HG02870 (cell line): ENCODE measurements around the gene SYT3.

ENCODE experiments used
- ATAC-seq: cut with Tn5 transposase; IDR thresholded peaks from one replicate; pipeline ENCODE4 v1.9.1; 2021; ENCODE audit warnings: mild to moderate bottlenecking, moderate library complexity; ENCODE audit not compliant: unreplicated experiment

The SYT3 gene

GRCh38 chr19:50662651-50663481, 23.2 kb upstream of the SYT3 start:
- no peak for ATAC-seq

DNA sequence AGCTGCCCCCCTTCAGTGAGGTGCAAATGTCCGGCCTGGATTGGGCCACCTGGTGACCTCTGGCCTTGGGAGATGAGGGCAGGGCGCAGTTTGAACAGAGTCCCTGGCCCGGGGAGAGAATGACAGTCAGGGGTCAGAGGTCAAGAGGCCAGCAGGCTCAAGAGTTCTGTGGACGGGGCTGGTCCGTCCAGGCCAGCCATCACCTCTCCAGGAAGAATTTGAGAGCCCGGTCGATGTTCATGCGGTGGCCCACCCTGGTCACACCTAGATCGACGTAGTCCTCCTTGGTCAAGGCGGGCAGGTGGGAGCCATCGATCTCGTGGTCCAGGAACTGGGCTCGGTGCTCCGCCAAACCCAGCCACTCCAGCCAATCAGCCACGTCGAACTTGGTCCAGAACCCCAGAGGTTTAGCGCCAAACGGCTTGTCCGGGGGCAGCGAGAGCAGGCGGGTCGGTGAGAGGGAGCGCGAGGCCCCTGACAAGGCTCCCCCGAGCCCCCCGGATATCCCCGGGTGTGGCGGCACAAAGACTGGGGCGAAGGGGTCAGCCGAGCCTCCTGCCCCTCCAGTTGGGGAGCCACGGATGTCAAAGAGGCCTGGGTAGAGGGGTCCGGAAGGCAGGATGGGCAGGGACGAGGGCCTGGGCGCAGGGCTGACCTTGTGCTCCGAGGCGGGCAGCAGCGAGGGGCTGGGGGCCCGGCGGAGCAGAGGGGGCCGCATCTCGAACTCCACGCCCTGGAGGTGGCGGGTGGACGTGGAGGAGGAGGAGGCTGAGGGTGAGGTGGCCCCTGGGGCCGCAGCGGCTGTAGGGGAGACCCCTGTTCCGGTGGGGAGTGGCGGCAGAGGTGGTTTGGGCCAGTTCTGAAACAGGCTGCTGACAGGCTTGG, 22.3 kb upstream of the SYT3 start:
- ATAC-seq: no peak

DNA sequence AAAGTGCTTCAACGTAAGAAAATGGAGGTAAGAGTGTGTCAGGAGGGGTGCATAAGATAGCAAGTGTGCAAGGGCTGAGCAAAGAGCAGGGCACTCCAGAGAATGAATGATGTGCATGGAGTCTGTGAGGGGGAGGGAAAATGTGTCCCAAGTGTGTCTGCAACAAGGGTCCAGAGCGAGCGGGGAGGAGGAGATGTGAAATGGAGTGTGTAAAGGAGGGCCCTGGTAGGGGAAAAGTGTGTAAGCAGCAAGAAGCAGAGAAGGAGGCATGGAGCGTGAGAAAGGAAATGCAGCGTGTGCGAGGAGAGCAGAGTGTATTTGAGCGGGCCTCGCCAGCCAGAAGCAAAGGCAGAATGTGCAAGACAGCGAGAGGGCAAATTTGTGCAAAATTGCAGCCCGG, 21.3 kb upstream of the SYT3 start:
- no peak for ATAC-seq

DNA sequence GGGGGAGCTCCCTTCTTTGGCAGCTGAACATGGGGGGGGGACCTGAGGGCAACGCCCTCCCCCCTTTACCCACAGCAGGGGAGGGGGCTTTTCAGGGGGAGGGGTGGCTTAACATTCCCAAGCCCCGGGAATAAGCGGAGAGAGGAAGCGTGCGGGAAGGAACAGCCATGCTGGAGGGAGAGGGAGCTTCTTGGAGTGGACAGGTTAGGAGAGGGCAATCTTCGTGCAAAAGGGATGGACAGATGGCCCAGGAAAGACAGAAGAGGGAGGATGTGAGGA, 20.3 kb upstream of the SYT3 start:
- no peak for ATAC-seq

DNA sequence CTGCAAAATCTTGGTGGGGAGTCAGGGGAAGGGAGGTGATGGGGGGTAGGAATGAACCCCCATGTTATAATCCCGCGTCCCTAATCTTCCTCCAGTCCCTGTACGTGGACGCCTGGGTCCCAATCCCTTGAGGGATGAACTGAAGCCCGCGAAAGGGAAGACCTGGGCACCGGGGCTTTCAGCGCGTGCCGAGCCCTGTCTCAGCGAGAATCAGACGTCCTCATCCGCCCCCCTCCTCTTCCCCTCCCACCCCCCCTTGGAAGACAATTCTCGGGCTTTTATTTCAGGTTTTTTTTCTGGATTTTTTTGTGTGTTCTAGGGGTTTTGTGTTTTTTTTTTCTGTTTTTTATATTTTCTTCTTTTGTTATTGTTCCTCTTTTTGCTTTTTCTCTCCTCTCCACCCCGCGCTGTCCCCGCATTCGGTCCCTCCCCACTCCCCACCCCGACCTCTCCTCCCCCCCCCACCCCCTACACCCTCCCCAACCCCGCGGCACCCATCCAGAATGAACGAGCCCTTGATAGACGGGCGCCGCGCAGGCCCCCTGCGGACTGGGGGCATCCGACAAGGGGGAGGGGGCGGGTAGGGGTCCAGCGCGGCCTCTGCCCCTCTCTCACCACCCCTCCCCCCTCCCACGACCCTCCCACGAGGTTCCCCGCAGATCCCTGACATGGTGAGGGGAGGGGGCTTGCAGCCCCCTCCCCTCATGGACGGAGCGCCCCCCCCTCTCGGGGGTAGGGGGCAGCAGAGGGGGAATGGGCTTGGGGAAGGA, 19.8 kb upstream of the SYT3 start:
- no peak for ATAC-seq

- ATAC-seq: no peak
These were observed 19.0 kb upstream of the SYT3 start for GRCh38 chr19:50658441-50659317.

DNA sequence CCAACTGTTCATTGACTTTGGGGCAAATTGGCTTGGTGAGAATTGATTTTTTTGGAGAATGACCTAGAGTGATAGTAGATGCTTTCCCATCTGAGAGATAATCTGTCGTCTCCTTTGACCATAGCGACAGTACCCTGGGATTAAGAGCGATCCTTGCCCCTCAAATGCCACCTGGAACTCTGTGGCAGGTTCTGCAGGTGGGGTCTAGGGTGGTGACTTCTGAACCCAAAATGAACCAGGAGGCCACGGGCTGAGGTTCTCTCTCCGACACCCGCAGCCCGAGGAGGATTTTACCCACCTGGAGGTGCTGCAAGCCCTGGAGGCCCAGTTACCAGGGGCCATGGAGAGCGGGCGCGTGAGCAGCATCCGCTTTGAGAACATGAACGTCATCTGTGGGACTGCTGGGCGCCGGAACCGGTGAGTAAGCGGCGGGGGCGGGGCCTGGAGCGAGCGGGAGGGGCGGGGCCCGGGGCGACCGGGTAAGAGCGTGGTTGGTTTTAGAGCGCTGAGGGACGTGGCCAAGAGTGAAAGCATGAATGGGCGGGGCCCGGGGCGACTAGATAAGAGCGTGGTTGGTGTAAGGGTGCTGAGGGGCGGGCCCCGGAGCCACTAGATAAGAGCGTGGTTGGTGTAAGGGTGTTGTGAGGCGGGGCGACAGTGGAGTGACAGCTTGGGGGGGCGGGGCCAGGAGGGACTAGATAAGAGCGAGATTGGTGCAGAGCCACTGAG, 18.2 kb upstream of the SYT3 start:
- ATAC-seq: no peak

DNA sequence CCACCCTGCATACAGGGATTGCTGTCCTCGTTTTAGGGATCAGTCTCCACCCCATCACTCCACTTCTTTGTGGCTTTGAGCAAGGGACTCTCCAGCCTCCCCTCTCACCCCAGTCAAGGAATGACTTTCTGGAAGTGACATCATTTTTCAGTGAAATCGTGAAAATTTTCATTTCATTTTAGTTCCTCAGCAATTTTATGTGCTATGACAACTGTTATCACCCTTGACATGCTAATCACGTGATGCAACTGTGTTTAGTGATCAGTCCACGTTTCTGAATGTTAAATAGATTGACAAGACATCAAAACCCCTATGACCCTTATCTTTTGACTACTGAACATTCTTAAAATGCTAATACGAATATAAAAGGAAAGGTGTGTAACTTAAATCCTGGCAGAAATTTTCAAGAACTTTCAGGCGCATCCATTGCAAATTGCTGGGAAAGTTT, 17.6 kb upstream of the SYT3 start:
- ATAC-seq: no peak

DNA sequence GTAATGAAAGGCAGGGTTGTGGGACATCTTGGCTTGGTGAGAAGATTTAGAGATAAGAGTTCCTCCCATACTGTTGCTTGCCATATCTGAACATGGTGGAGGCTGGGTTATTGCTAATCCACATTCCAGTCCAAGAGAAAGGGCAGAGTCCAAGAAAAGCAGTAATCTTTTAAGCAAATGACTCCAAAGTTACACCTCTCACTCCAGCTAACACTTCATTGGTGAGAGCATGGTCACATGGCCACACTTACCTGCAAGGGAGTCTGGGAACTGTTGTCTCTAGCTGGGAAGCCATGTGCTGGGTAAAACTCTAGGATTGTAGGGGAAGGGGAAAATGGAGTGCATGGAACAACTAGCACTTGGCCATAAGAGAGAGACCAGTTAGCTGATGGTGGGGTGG, 15.2 kb upstream of the SYT3 start:
- no peak for ATAC-seq

- ATAC-seq: no peak
These were observed 13.0 kb upstream of the SYT3 start for GRCh38 chr19:50652722-50653121.

DNA sequence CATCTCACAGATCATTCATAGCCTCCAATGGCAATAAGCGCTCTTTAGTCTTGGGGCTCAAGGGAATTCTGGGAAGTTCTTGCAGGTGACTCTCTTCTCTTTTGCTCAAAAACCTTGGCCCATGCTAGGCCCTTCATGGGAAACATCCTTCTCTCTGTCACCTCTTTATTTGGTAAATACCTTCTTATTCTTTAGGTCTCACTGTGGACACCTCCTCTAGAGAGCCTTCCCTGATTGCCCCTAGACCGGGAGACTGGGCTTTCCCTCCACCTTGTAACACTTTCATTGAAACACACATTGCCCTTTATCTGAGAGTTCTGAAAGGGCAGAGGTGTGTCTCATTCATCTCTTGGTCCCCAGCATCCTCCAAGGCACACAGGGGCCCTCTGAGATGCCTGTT, 11.5 kb upstream of the SYT3 start:
- no peak for ATAC-seq

DNA sequence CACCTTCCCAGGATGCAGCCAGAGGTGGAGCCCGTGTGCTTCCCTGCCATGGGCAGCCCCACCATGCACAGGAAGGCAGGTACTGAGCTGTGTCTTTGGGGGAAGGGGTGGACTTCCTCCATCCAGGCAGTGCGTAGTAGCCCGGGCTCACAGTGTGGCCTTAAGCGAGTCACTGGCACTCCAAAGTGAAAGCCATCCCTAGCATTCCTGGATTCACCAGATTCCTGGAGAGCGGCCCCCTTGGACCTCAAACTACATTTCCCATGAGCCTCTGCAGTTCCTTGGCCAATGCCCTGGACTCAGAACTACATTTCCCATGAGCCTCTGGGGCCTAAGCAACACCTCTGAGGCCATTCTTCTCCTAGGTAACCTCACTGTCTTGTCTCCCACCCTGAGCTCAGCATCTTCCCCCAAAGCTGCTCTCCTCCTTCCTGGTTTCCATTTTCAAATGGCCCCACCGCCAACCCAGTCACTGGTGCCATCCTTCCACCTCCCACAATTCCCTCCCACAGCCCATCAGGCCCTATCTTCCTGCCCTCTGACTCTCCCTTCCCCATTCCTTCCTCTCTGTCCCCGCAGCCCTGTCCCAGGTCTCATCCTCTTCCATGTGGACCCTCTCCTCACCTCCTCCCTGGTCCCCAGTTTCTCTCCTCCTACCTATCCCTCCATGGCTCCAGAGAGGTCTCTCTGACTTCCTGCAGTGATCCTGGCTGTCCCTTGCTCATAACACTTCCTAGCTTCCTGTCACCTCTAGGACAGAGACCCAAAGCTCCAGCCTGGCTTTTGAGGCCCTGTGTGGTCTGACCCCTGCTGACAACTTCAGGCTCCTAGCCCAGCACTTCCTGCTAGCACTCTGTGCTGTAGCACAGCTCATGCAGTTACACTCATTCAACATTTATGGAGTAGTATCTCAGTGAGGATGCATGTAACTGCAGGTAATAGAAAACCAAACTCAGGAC, 10.0 kb upstream of the SYT3 start, which contains the start of gene C19orf81:
Gene C19orf81, plus strand, starts transcription at position 13 of the 959 bp plus-strand sequence. Its CDS starts 0 bp downstream, at position 13.
- ATAC-seq: no peak

GRCh38 chr19:50648659-50649058, 9.0 kb upstream of the SYT3 start:
- ATAC-seq: no peak

DNA sequence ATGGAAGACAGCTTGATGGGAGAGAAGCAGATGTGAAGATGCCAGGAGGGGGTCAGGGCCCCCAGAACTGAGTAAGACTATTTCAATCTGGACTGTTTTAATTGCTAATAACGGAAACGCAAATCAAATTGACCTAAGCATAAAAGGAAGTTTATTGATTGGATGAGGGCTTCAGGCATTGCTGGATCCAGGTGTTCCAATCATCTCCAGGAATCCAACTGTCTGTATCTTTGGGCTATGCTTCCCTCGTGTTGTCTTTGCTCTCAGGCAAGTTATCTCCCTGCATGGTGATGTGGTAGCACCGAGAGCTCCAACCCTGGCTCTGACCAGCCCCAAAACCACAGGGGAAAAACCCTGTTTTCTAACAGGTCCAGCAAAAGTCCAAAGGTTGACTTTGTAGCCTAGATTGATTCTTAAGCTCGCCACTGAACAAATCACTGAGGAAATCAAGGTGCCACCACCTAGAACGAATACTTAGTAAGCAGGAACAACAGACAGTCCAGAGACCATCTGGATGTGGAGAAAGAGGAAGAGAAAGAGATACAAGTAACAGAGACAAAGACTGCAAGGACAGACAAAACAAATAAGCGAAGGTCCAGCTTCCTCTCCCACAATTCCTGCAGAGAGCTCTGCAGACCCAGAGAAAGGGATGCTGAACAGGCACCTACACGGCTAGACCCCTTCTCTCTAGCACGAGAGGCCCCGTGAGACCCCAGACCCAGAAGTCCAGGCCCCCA, 8.4 kb upstream of the SYT3 start:
- ATAC-seq: no peak

DNA sequence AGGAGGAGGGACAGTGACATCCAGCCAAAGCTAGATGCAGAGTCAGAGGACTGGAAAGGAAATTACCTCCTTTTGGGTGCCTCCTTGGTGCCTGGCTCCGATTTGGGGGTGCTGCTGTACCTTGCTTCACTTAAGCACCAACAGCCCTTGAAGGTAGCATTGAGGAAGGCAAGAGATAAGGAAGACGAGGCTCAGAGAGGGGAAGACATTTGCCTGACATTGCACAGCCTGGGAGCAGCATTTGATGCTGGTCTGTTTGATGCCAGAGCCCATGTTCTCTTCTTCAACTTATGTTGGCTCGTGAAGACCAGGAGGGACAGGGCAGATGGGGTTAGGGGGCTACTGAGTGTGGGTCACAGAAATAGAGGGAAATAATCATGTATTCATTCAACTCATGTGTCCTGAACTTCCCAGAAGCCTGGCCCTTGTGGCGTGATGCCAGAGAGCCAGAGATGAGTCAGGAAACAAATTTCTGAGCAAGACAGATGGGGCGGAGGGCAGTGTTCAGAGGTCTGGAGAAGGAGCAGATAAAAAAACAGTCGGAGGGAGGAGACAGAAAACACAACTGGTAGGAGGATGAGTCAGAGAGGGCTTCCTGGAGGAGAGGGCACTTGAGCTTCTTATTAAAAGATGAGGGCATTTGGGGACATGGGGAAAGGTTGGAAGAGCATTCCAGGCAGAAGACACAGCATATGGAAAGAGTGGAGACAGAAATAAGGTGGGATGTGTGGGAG, 6.6 kb upstream of the SYT3 start:
- ATAC-seq: no peak

GRCh38 chr19:50645107-50645506, 5.4 kb upstream of the SYT3 start:
- no peak for ATAC-seq

- no peak for ATAC-seq
These were observed 4.7 kb upstream of the SYT3 start for GRCh38 chr19:50644315-50644915.
